Skeletal muscle satellite cell (primary cell): ENCODE results near the gene POT1. TPM values are rescaled to one million over a fixed set of nuclear protein-coding genes. Genes with fewer than 3 reads are reported as not detected.
"Not testable (repeated sequence)": the region's sequence is repeated elsewhere in the genome, so short reads cannot be mapped to it uniquely, and the experiment has no call there.

ENCODE experiments used
- H3K27me3 ChIP-seq: 2 replicates; pipeline ENCODE4 v1.7.0; 2013; ENCODE audit warnings: low read length; ENCODE audit not compliant: control insufficient read depth, insufficient read depth
- H3K36me3 ChIP-seq: 2 replicates; pipeline ENCODE4 v1.7.0; 2013; ENCODE audit warnings: mild to moderate bottlenecking, control low read depth, low read length; ENCODE audit not compliant: insufficient read depth
- H3K4me1 ChIP-seq: 2 replicates; pipeline ENCODE4 v1.7.0; 2013; ENCODE audit warnings: low read length; ENCODE audit not compliant: control insufficient read depth, insufficient read depth
- H3K4me2 ChIP-seq: 2 replicates; pipeline ENCODE4 v1.7.0; 2013; ENCODE audit warnings: mild to moderate bottlenecking, low read length
- H3K4me3 ChIP-seq: 2 replicates; pipeline ENCODE4 v1.7.0; 2013; ENCODE audit warnings: low read length
- H3K9ac ChIP-seq: 2 replicates; pipeline ENCODE4 v1.7.0; 2013; ENCODE audit warnings: mild to moderate bottlenecking, low read depth, low read length, moderate library complexity
- H3K9me3 ChIP-seq: replicated peaks from 2 replicates; pipeline ENCODE4 v1.7.0; 2013; ENCODE audit warnings: mild to moderate bottlenecking, control low read depth, low read length
- total RNA-seq: library from RNA; depleted of rRNA; stranded (reverse); fragments of >200 nt; gene quantifications from 2 replicates; pipeline ENCODE4 v1.2.3, GENCODE V29; 2012; rRNA removed

Gene POT1, protein sequence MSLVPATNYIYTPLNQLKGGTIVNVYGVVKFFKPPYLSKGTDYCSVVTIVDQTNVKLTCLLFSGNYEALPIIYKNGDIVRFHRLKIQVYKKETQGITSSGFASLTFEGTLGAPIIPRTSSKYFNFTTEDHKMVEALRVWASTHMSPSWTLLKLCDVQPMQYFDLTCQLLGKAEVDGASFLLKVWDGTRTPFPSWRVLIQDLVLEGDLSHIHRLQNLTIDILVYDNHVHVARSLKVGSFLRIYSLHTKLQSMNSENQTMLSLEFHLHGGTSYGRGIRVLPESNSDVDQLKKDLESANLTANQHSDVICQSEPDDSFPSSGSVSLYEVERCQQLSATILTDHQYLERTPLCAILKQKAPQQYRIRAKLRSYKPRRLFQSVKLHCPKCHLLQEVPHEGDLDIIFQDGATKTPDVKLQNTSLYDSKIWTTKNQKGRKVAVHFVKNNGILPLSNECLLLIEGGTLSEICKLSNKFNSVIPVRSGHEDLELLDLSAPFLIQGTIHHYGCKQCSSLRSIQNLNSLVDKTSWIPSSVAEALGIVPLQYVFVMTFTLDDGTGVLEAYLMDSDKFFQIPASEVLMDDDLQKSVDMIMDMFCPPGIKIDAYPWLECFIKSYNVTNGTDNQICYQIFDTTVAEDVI
- total RNA-seq, result 21.2 and 27.4 TPM in 2 replicates

DNA sequence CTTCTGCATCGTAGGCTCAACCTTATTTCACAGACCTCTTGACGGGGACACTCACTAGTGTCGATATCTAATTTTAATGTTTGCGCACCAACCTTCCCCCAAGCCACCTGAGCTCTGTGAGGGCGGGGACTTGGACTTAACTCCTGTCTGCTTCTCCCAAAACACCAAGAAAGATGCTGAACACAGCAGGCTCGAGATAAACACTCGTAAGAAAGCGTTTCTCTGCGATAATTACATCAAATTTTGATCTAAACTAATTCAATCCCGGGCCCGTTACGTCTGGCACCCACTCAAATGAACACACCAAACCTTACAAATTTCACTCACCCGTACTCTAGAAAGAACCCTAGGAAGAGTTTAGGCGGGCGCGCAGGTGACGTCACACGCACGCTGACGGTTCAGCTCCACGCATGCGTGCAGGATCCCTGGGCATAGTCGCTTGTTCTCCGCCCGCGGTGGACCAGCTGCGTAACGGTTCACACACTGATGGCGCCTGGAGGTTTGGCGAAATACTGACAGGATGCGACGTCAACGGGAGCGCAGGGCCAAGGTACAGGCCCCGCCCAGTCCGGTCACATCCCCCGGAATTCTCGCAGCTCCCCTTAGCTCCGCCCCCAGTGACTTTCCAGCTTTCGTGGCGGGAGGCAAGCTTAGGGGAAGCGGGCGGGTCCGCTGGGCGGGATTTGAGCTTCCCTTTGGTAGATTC, at the start of gene POT1:
Gene POT1 (minus strand): TSS at position 359 of the 706 bp plus-strand sequence. CDS start 32,652 bp downstream, outside the sequence.
- Histone ChIP-seq H3K9ac (peak within 1 kb of the TSS; percentile 88), H3K4me2 (peak within 1 kb of the TSS; percentile 83), H3K36me3 (no peaks in the 10 kb centered on the region), H3K9me3 (no peaks in the 10 kb centered on the region), H3K4me3 (peak within 1 kb of the TSS; percentile 81), H3K27me3 (no peaks in the 10 kb centered on the region), H3K4me1 (peaks cover 5% of the 10 kb centered on the region)

DNA sequence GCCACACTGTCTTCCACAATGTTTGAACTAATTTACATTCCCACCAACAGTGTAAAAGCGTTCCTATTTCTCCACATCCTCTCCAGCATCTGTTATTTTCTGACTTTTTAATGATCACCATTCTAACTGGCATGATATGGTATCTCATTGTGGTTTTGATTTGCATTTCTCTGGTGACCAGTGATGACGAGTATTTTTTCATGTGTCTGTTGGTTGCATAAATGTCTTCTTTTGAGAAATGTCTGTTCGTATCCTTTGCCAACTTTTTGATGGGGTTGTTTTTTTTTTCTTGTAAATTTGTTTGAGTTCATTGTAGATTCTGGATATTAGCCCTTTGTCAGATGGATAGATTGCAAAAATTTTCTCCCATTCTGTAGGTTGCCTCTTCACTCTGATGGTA, 45.5 kb upstream of the POT1 start:
- not testable (repeated sequence) for H3K9me3 ChIP-seq, H3K9ac ChIP-seq, H3K4me1 ChIP-seq, H3K4me3 ChIP-seq, H3K36me3 ChIP-seq, H3K4me2 ChIP-seq, H3K27me3 ChIP-seq

DNA sequence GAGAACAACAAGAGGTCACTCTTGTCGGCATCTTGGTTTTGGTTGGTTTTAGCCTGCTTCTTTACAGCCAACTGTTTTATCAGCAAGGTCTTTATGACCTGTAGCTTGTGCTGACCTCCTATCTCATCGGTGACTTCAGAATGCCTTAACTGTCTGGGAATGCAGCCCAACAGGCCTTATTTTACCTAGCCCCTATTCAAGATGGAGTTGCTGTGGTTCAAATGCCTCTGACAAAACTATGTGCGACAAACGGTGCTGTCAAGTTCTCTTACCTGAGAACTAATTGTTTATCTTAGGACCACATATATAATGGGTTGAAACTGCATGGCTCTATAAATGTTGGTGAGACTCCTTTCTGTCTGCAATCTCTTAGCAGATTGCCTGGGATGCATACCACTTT, 35.9 kb upstream of the POT1 start:
- Histone ChIP-seq H3K27me3 (no peaks in the 10 kb centered on the region), H3K4me2 (no peak overlapping the region), H3K9ac (no peak overlapping the region), H3K4me3 (no peak overlapping the region), H3K4me1 (no peaks in the 10 kb centered on the region), H3K9me3 (no peaks in the 10 kb centered on the region), H3K36me3 (no peaks in the 10 kb centered on the region)

DNA sequence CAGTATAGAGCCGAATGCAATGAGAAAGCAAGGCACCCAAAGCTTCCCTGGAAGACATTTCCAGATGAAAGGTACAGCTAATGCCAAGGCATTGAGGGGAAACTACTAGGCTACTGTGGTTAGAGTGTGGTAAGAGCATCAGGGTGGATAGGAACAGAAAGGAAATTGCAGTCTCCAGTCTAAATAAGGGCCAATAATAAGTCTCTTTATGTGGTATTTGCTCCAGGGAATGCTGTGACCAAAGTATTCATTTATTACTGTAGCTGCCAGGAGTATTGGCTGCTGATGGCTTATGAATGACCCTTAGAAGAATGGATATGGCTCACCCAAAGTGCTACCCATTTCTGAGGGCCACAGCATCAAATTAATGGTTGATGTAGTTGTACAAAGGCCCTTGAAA, 30.1 kb upstream of the POT1 start:
- no peaks in the 10 kb centered on the region for H3K4me1 ChIP-seq
- H3K27me3 ChIP-seq, result no peaks in the 10 kb centered on the region
- H3K4me2 ChIP-seq, result no peak overlapping the region
- H3K36me3 ChIP-seq, result no peaks in the 10 kb centered on the region
- H3K4me3 ChIP-seq, result no peak overlapping the region
- H3K9me3 ChIP-seq, result no peaks in the 10 kb centered on the region
- H3K9ac ChIP-seq, result no peak overlapping the region

DNA sequence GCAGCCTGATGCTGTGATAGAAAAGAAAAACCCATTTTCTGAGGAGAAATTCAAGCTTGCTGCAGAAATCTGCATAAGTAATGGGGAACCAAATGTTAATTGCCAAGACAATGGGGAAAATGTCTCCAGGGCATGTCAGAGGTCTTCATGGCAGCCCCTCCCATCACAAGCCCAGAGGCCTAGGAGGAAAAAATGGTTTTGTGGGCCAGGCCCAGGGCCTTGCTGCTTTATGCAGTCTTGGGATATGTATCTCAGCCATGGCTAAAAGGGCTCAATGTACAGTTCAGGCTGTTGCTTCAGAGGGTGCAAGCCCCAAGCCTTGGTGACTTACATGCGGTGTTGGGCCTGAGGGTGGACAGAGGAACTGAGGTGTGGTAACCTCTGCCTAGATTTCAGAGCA, 28.3 kb upstream of the POT1 start:
- H3K9ac ChIP-seq, H3K27me3 ChIP-seq: not testable (repeated sequence)

DNA sequence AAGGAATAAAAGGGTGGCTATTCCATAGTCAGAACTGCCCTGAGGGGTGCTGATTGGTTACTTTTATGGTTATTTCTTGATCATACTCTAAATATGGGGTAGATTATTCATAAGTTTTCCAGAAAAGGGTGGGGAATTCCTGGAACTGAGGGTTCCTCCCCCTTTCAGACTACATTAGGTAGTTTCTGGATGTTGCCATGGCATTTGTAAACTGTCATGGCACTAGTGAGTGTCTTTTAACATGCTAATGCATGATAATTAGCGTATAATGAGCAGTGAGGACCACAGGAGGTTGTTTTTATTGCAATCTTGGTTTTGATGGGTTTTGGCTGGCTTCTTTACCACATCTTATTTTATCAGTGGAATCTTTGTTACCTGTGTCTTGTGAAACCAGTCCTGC, 26.5 kb upstream of the POT1 start:
- H3K9me3 ChIP-seq, result no peaks in the 10 kb centered on the region
- H3K36me3 ChIP-seq, result no peaks in the 10 kb centered on the region
- H3K4me3 ChIP-seq, result no peak overlapping the region
- no peak overlapping the region for H3K4me2 ChIP-seq
- H3K27me3 ChIP-seq, result no peaks in the 10 kb centered on the region
- H3K4me1 ChIP-seq, result no peaks in the 10 kb centered on the region
- no peak overlapping the region for H3K9ac ChIP-seq

More for the DNA sequence above, 28.3 kb upstream of the POT1 start:
- H3K4me3 ChIP-seq, H3K4me1 ChIP-seq, H3K4me2 ChIP-seq, H3K9me3 ChIP-seq, H3K36me3 ChIP-seq: not testable (repeated sequence)

DNA sequence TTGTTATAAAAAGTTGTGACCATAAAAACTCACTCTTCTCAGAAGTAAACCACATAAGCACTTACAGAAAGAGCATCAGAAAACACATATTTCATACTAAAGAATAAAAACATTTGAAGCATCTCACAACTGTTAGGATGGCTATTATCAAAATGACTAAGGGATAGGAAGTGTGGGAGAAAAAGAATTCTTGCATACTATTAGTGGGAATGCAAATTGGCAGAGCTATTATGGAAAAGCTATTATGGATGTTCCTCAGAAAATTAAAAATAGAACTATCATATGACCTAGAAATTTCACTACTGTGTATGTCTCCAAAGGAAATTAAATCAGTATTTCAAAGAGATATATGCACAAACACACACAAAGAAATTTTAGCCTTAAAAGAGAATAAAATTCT, 25.2 kb upstream of the POT1 start:
- no peaks in the 10 kb centered on the region for H3K4me1 ChIP-seq
- H3K36me3 ChIP-seq, result no peaks in the 10 kb centered on the region
- H3K4me2 ChIP-seq, result no peak overlapping the region
- no peaks in the 10 kb centered on the region for H3K27me3 ChIP-seq
- no peak overlapping the region for H3K9ac ChIP-seq
- no peak overlapping the region for H3K4me3 ChIP-seq
- H3K9me3 ChIP-seq, result no peaks in the 10 kb centered on the region

DNA sequence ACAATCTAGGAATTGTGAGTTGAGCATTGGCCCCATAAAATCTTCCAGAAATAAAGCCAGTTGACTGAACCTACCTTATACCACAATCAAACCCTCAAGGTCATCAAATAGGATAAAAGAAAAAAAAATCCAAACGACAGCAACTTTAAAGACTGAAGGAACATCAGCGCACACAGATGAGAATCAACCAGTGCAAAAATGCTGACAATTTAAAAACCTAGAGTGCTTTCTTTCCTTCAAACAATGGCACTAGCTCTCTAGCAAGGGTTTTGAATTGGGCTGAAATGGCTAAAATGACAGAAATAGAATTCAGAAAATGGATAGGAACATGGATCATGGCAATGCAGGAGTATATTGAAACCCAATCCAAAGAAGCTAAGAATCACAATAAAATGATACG, 16.1 kb upstream of the POT1 start:
- no peaks in the 10 kb centered on the region for H3K27me3 ChIP-seq
- no peak overlapping the region for H3K4me3 ChIP-seq
- H3K9ac ChIP-seq, result no peak overlapping the region
- no peak overlapping the region for H3K4me2 ChIP-seq
- H3K36me3 ChIP-seq, result no peaks in the 10 kb centered on the region
- no peaks in the 10 kb centered on the region for H3K9me3 ChIP-seq
- no peaks in the 10 kb centered on the region for H3K4me1 ChIP-seq

DNA sequence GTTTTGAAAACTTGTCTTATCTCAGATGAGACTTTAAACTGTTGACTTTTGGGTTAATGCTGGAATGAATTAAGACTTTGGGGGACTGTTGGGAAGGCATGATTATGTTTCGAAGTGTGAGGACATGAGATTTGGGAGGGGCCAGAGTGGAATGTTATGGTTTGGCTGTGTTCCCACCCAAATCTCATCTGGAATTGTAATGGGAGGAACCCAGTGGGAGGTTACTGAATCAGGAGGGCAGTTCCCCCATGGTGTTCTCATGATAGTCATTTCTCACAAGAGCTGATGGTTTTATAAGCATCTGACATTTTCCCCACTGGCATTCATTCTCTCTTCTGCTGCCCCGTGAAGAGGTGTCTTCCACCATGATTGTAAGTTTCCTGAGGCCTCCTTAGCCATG, 13.8 kb upstream of the POT1 start:
- H3K4me2 ChIP-seq, result no peak overlapping the region
- no peaks in the 10 kb centered on the region for H3K27me3 ChIP-seq
- H3K9me3 ChIP-seq, result no peaks in the 10 kb centered on the region
- no peaks in the 10 kb centered on the region for H3K36me3 ChIP-seq
- no peak overlapping the region for H3K4me3 ChIP-seq
- H3K9ac ChIP-seq, result no peak overlapping the region
- H3K4me1 ChIP-seq, result no peaks in the 10 kb centered on the region

DNA sequence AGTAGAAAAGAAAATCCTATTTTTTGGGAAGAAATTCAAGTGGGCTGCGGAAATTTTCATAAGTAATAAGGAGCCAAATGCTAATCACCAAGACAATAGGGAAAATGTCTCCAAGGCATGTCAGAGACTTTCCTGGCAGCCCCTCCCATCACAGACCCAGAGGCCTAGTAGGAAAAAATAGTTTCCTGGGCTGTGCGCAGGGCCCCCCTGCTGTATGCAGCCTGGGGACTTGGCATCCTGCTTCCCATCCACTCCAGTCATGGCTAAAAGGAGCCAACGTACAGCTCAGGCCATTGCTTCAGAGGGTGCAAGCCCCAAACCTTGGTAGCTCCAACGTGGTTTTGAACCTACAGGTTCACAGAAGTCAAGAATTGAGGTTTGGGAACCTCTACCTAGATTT, 12.8 kb upstream of the POT1 start:
- Histone ChIP-seq H3K4me2 (no peak overlapping the region), H3K4me1 (no peaks in the 10 kb centered on the region), H3K4me3 (no peak overlapping the region)

DNA sequence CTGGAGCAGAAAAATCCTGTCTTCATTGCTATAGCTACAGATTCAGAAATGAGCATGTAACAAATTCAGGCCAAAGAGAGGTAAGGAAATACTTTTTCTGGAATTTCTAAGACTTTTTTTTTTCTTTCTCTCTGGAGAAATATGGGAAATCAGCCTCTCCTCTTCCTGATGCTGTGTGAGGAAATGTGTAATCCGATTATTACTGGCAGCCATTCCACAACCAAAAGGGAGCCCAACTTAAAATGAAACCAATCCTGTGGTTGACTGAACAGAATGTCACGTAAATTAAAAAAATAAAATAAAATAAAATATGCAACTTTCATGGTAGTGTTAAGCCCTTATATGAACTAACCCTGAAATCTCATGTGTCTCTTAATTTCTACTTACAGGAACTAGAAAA, 10.7 kb upstream of the POT1 start:
- Histone ChIP-seq H3K4me3 (no peak overlapping the region), H3K36me3 (no peaks in the 10 kb centered on the region), H3K27me3 (no peaks in the 10 kb centered on the region), H3K9me3 (no peaks in the 10 kb centered on the region), H3K4me2 (no peak overlapping the region), H3K4me1 (no peaks in the 10 kb centered on the region), H3K9ac (no peak overlapping the region)

More for the DNA sequence above, 12.8 kb upstream of the POT1 start:
- H3K9me3 ChIP-seq, result no peaks in the 10 kb centered on the region
- no peaks in the 10 kb centered on the region for H3K27me3 ChIP-seq
- no peak overlapping the region for H3K9ac ChIP-seq
- H3K36me3 ChIP-seq, result no peaks in the 10 kb centered on the region
